Embryonic facial prominence (tissue), 1 donor: ENCODE data around the gene GPR82.
"Not testable (repeated sequence)": the region's sequence is repeated elsewhere in the genome, so short reads cannot be mapped to it uniquely, and the experiment has no call there.

Experiments used
- DNase-seq: peaks from one replicate; pipeline ENCODE4 v3.0.0-alpha.2; 2016; ENCODE audit errors: extremely low spot score

The GPR82 gene

GRCh38 chrX:41723826-41724225 lies at the start of gene GPR82:
Gene GPR82, plus strand, starts transcription at chrX:41724181. Its CDS starts 2,846 bp downstream, at chrX:41727027.
- no peak for DNase-seq

GRCh38 chrX:41676361-41676760 lies 47.6 kb upstream of the GPR82 start:
- DNase-seq, result not testable (repeated sequence)

GRCh38 chrX:41677183-41678060 lies 46.6 kb upstream of the GPR82 start:
- no peak for DNase-seq

- DNase-seq, result no peak
Measured at GRCh38 chrX:41684138-41684537, 39.8 kb upstream of the GPR82 start.

- no peak for DNase-seq
Measured at GRCh38 chrX:41684940-41685339, 39.0 kb upstream of the GPR82 start.

GRCh38 chrX:41686788-41687187 lies 37.2 kb upstream of the GPR82 start:
- no peak for DNase-seq

GRCh38 chrX:41688156-41688555 lies 35.8 kb upstream of the GPR82 start:
- DNase-seq, result no peak

- DNase-seq, result no peak
Measured at GRCh38 chrX:41688835-41689234, 35.1 kb upstream of the GPR82 start, which contains the start of gene GPR34. Gene GPR34, plus strand, starts transcription at chrX:41688973. Its CDS starts 6,661 bp downstream, at chrX:41695634.

GRCh38 chrX:41689711-41690110 lies 34.3 kb upstream of the GPR82 start:
- DNase-seq, result no peak

- no peak for DNase-seq
Measured at GRCh38 chrX:41692162-41692749, 31.7 kb upstream of the GPR82 start.

GRCh38 chrX:41693024-41693423 lies 31.0 kb upstream of the GPR82 start:
- no peak for DNase-seq

- no peak for DNase-seq
Measured at GRCh38 chrX:41695426-41695825, 28.6 kb upstream of the GPR82 start.

GRCh38 chrX:41703574-41704029 lies 20.4 kb upstream of the GPR82 start:
- no peak for DNase-seq

GRCh38 chrX:41705042-41705441 lies 18.9 kb upstream of the GPR82 start:
- DNase-seq, result no peak

- no peak for DNase-seq
Measured at GRCh38 chrX:41705680-41706374, 18.2 kb upstream of the GPR82 start.

- DNase-seq, result no peak
Measured at GRCh38 chrX:41707218-41707617, 16.8 kb upstream of the GPR82 start.

GRCh38 chrX:41708486-41708885 lies 15.5 kb upstream of the GPR82 start:
- no peak for DNase-seq

GRCh38 chrX:41711021-41711667 lies 12.8 kb upstream of the GPR82 start:
- no peak for DNase-seq

GRCh38 chrX:41716222-41716621 lies 7.8 kb upstream of the GPR82 start:
- DNase-seq, result no peak

- DNase-seq, result no peak
Measured at GRCh38 chrX:41716767-41717473, 7.1 kb upstream of the GPR82 start.
